Measurements from ENCODE around the gene BRD9.
"Not testable (repeated sequence)": the region's sequence is repeated elsewhere in the genome, so short reads cannot be mapped to it uniquely, and the experiment has no call there.

DNA sequence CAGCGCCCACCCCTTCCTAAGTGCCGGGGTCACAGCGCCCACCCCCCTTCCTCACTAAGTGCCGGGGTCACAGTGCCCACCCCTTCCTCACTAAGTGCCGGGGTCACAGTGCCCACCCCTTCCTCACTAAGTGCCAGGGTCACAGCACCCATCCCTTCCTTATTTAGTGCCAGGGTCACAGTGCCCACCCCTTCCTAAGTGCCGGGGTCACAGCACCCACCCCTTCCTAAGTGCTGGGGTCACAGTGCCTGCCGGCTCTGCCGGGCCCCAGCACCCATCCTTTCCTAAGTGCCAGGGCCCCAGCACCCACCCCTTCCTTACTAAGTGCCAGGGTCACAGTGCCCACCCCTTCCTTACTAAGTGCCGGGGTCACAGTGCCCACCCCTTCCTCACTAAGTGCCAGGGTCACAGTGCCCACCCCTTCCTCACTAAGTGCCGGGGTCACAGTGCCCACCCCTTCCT lies 51.6 kb downstream of the BRD9 start:
- TF ChIP-seq ZNF384 (IDR thresholded peaks at IDR 0.05); NFRKB (IDR thresholded peaks at IDR 0.05); FOXK2 (IDR thresholded peaks at IDR 0.05); SP1 (IDR thresholded peaks at IDR 0.05); SUZ12 (IDR thresholded peaks at IDR 0.05); HDGF (IDR thresholded peaks at IDR 0.05; ENCODE audit: borderline replicate concordance); L3MBTL2 (conservative IDR thresholded peaks at IDR 0.05); LEF1 (IDR thresholded peaks at IDR 0.05; ENCODE audit: borderline replicate concordance); FOXM1 (IDR thresholded peaks at IDR 0.05; ENCODE audit: borderline replicate concordance); PKNOX1 (IDR thresholded peaks at IDR 0.05); BHLHE40 (IDR thresholded peaks at IDR 0.05; ENCODE audit: borderline replicate concordance); CTBP1 (IDR thresholded peaks at IDR 0.05; ENCODE audit: borderline replicate concordance); TARDBP (IDR thresholded peaks at IDR 0.05); FOXA1 (IDR thresholded peaks at IDR 0.05): not testable (repeated sequence)

Measured in HEK293T (cell line).